HepG2 (cell line): ENCODE results near the gene S100A13. TPM values are rescaled to one million over a fixed set of nuclear protein-coding genes. Genes with fewer than 3 reads are reported as not detected.

ENCODE experiments used
- ARID2 ChIP-seq: sonication (generic); formaldehyde crosslinking; IDR thresholded peaks from 2 replicates; pipeline ENCODE4 v1.8.1; 2022; ENCODE audit warnings: mild to moderate bottlenecking, missing genetic modification reagents, borderline replicate concordance
- ELF1 ChIP-seq: sonication (generic); formaldehyde crosslinking; IDR thresholded peaks from 2 replicates; pipeline ENCODE4 v1.4.0; 2020; ENCODE audit warnings: missing genetic modification reagents
- HMGXB3 ChIP-seq: sonication (generic); formaldehyde crosslinking; IDR thresholded peaks from 2 replicates; pipeline ENCODE4 v1.4.0; 2020; ENCODE audit warnings: missing genetic modification reagents, borderline replicate concordance
- RERE ChIP-seq: IDR thresholded peaks from 2 replicates; pipeline ENCODE4 v1.6.1; 2016; ENCODE audit warnings: low read depth, missing genetic modification reagents, missing compliant biosample characterization
- REXO4 ChIP-seq: sonication (generic); formaldehyde crosslinking; IDR thresholded peaks from 2 replicates; pipeline ENCODE4 v1.8.0; 2022; ENCODE audit warnings: missing genetic modification reagents, mild to moderate bottlenecking, borderline replicate concordance
- TBL1XR1 ChIP-seq: fragments of 150-350 bp; IDR thresholded peaks from 2 replicates; pipeline ENCODE4 v1.6.1; 2014; ENCODE audit warnings: borderline replicate concordance, low read length; ENCODE audit not compliant: partially characterized antibody
- ZBED4 ChIP-seq: sonication (generic); formaldehyde crosslinking; IDR thresholded peaks from 2 replicates; pipeline ENCODE4 v1.4.0; 2020; ENCODE audit warnings: missing genetic modification reagents, borderline replicate concordance
- ZBTB49 ChIP-seq: sonication (generic); formaldehyde crosslinking; IDR thresholded peaks from 2 replicates; pipeline ENCODE4 v1.4.0; 2020; ENCODE audit warnings: missing genetic modification reagents, borderline replicate concordance
- ZBTB7B ChIP-seq: sonication (generic); formaldehyde crosslinking; IDR thresholded peaks from 2 replicates; pipeline ENCODE4 v1.4.0; 2020; ENCODE audit warnings: missing genetic modification reagents
- ZNF207 ChIP-seq: fragments of 450-650 bp; IDR thresholded peaks from 2 replicates; pipeline ENCODE4 v1.6.1; 2016; ENCODE audit warnings: antibody characterized with exemption, borderline replicate concordance
- polyA plus RNA-seq, 8 experiments: library from polyadenylated mRNA; depleted of rRNA in 3 of 8; stranded (reverse) in 7 of 8; unstranded in 1 of 8; fragments of >200 nt; fragmentation: Illumina TruSeq in 4 of 8; extraction: Trizol in 4 of 8; gene quantifications; 2 replicates each; pipeline versions ENCODE4 v1.2.1 to v1.2.3, GENCODE V29; 2011 to 2016; ENCODE audit warnings: low read depth in 4 of 8, missing spikeins in 1 of 8, mixed read lengths in 1 of 8; ENCODE audit not compliant: insufficient read depth in 1 of 8
- total RNA-seq, 5 experiments: library from RNA; depleted of rRNA; stranded (reverse); fragments of >200 nt; fragmentation: Illumina TruSeq; extraction: Trizol; gene quantifications; 2 replicates each; pipeline ENCODE4 v1.2.3, GENCODE V29; 2016; ENCODE audit warnings: low read depth in 1 of 5

Gene S100A13
- total and polyA plus RNA-seq, 2 of the 13 experiments (the other 11 are each of a cell fraction or from before 2014, with no cell fraction given) = 89.5 to 172 TPM

DNA sequence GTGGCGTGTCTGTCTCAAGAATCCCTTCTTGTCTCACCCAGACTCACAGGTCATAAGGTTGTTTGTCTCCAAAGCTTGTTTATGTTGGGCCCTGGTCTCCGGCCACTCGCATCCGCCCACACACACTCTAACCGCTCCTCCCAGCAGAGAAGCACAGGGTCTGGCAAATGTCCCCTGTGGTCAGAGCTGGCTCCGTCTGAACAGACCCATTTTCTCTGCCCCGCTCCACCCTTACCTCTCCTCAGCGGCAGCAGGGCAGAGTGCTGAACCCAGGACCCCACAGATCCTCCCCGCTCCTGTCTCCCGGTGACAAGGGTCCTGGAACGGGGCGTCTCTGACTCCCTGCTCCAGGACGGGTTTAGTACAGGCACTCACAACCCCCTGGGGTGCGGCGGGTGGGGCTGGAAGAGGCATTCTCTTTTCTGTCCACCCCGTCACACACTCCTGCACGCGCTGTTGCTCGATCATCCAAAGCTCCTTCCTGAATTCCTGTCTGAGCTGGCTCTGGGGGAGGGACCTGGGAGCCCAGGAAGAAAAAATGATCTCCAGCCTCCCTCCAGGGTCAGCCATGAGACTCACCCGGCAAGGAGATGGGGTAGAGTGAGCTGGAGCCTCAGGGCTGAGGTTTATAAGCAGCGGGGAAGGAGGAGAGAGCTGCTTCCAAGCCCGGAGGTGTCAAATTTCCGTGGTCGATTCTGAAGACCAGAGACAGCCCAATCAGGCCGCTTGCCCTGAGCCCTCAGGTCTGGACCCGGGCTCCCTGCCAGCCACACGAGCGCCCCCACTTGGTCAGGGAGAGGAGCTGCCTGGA is at the start of gene S100A13 (continued):
- TF ChIP-seq RERE (no peak), ZBED4 (CRISPR knock-in tag) (peak; percentile 38; the same call in 1 of the 2 replicates), ELF1 (CRISPR knock-in tag) (no peak), ZBTB49 (no peak), ZNF207 (no peak), HMGXB3 (0 out of 2 replicates have a peak, but pooled peaks have one; percentile 24), TBL1XR1 (no peak), ZBTB7B (0 out of 2 replicates have a peak, but pooled peaks have one; percentile 68), REXO4 (CRISPR knock-in tag) (no peak), ARID2 (CRISPR knock-in tag) (no peak)
